Right lung (tissue), 10 donors: ENCODE results near the gene CYB5R2. TPM values are rescaled to one million over a fixed set of nuclear protein-coding genes. Genes with fewer than 3 reads are reported as not detected.

Experiments used
- DNase-seq, 2 donors: peaks; one replicate each; pipeline ENCODE4 v3.0.0-alpha.2; 2013
- long read RNA-seq, 8 donors: transcript quantifications; one replicate each; lab custom pipeline, GENCODE V29; 2026
- polyA plus RNA-seq, 5 donors: library from polyadenylated mRNA; unstranded; fragments of 120-200 nt; gene quantifications; one replicate each; pipeline versions ENCODE4 v1.2.1 to v1.2.3, GENCODE V29; 2013; ENCODE audit warnings: inconsistent platforms in 1 of 5, low replicate concordance in 1 of 5; ENCODE audit not compliant: insufficient read length in 5 of 5, insufficient read depth in 1 of 5

The CYB5R2 gene
- polyA plus RNA-seq, result 10 to 100 TPM; 16.1 to 27.0 (median 18.1) TPM
- long read RNA-seq, donor 1, partial matches to known transcripts, result 0 of 2 reads
- long read RNA-seq, donor 1, other reads (novel, unspliced or antisense), result 0 of 2 reads
- long read RNA-seq, donor 2, partial matches to known transcripts, result 0 of 1 reads
- long read RNA-seq, donor 2, other reads (novel, unspliced or antisense), result 0 of 1 reads
- long read RNA-seq, donor 3, partial matches to known transcripts, result 0 of 1 reads
- long read RNA-seq, donor 3, other reads (novel, unspliced or antisense), result 0 of 1 reads
- long read RNA-seq, donor 4, partial matches to known transcripts, result 0 of 2 reads
- long read RNA-seq, donor 4, other reads (novel, unspliced or antisense), result 0 of 2 reads
- long read RNA-seq, donor 5, partial matches to known transcripts, result 7 of 9 reads
- long read RNA-seq, donor 5, other reads (novel, unspliced or antisense), result 0 of 9 reads
- long read RNA-seq, donor 6, partial matches to known transcripts, result 14 of 19 reads
- long read RNA-seq, donor 6, other reads (novel, unspliced or antisense), result 0 of 19 reads
- long read RNA-seq, donor 7, partial matches to known transcripts, result 9 of 13 reads
- long read RNA-seq, donor 7, other reads (novel, unspliced or antisense), result 0 of 13 reads
- long read RNA-seq, donor 8, result 0 reads

- DNase-seq, result peak; percentile 63 to 68
Observed at GRCh38 chr11:7672960-7673723, at the start of gene CYB5R2. CYB5R2 (minus strand) TSS chr11:7673500; CDS start chr11:7672825, 675 bp downstream.

- no peak for DNase-seq
Observed at GRCh38 chr11:7714786-7715185, 41.5 kb upstream of the CYB5R2 start.

GRCh38 chr11:7706377-7706776 is 33.1 kb upstream of the CYB5R2 start, which contains the start of gene OVCH2:
OVCH2 (minus strand) TSS chr11:7706477; CDS start chr11:7706394, 83 bp downstream.
- DNase-seq, result no peak

GRCh38 chr11:7703740-7704139 is 30.4 kb upstream of the CYB5R2 start:
- DNase-seq, result no peak

- no peak for DNase-seq
Observed at GRCh38 chr11:7696424-7696823, 23.1 kb upstream of the CYB5R2 start.

- no peak for DNase-seq
Observed at GRCh38 chr11:7694235-7694634, 20.9 kb upstream of the CYB5R2 start.

- DNase-seq, result no peak
Observed at GRCh38 chr11:7692426-7692825, 19.1 kb upstream of the CYB5R2 start.

GRCh38 chr11:7691759-7692350 is 18.6 kb upstream of the CYB5R2 start:
- no peak for DNase-seq

- no peak for DNase-seq
Observed at GRCh38 chr11:7690648-7691047, 17.3 kb upstream of the CYB5R2 start.

GRCh38 chr11:7689239-7689638 is 15.9 kb upstream of the CYB5R2 start:
- DNase-seq, result no peak

GRCh38 chr11:7688238-7688826 is 15.0 kb upstream of the CYB5R2 start:
- DNase-seq, result peak in 1 of 2 donors; percentile 28

- DNase-seq, result no peak
Observed at GRCh38 chr11:7687386-7687785, 14.1 kb upstream of the CYB5R2 start.

- DNase-seq, result no peak
Observed at GRCh38 chr11:7686761-7687160, 13.5 kb upstream of the CYB5R2 start.

- no peak for DNase-seq
Observed at GRCh38 chr11:7683571-7683970, 10.3 kb upstream of the CYB5R2 start.

GRCh38 chr11:7677796-7678201 is 4.5 kb upstream of the CYB5R2 start:
- no peak for DNase-seq

GRCh38 chr11:7677071-7677470 is 3.8 kb upstream of the CYB5R2 start:
- DNase-seq, result no peak

- no peak for DNase-seq
Observed at GRCh38 chr11:7675631-7676030, 2.3 kb upstream of the CYB5R2 start.

- DNase-seq, result peak; percentile 45 to 46
Observed at GRCh38 chr11:7673724-7674434, 579 bp upstream of the CYB5R2 start.

- DNase-seq, result no peak
Observed at GRCh38 chr11:7672276-7672959, 882 bp downstream of the CYB5R2 start.
